GM18511 (cell line): ENCODE data around the gene VPS37B.

Source experiments
- ATAC-seq: cut with Tn5 transposase; IDR thresholded peaks from one replicate; pipeline ENCODE4 v1.9.1; 2021; ENCODE audit warnings: mild to moderate bottlenecking, moderate library complexity; ENCODE audit not compliant: unreplicated experiment

Gene VPS37B

GRCh38 chr12:122820138-122820537 lies 75.8 kb downstream of the VPS37B start:
- no peak for ATAC-seq

GRCh38 chr12:122819209-122819785 lies 76.6 kb downstream of the VPS37B start:
- ATAC-seq, result no peak
